Left kidney (tissue), 2 donors: ENCODE data around the gene ENTPD8. TPM values are rescaled to one million over a fixed set of nuclear protein-coding genes. Genes with fewer than 3 reads are reported as not detected.
"Not testable (repeated sequence)": the region's sequence is repeated elsewhere in the genome, so short reads cannot be mapped to it uniquely, and the experiment has no call there.

Experiments used
- DNase-seq: peaks from one replicate; pipeline ENCODE4 v3.0.0-alpha.2; 2013
- polyA plus RNA-seq: library from polyadenylated mRNA; unstranded; fragments of 120-200 nt; gene quantifications from one replicate; pipeline ENCODE4 v1.2.1, GENCODE V29; 2013; ENCODE audit not compliant: insufficient read length

The ENTPD8 gene
- polyA plus RNA-seq, 1 donor = 0.33 TPM

DNA sequence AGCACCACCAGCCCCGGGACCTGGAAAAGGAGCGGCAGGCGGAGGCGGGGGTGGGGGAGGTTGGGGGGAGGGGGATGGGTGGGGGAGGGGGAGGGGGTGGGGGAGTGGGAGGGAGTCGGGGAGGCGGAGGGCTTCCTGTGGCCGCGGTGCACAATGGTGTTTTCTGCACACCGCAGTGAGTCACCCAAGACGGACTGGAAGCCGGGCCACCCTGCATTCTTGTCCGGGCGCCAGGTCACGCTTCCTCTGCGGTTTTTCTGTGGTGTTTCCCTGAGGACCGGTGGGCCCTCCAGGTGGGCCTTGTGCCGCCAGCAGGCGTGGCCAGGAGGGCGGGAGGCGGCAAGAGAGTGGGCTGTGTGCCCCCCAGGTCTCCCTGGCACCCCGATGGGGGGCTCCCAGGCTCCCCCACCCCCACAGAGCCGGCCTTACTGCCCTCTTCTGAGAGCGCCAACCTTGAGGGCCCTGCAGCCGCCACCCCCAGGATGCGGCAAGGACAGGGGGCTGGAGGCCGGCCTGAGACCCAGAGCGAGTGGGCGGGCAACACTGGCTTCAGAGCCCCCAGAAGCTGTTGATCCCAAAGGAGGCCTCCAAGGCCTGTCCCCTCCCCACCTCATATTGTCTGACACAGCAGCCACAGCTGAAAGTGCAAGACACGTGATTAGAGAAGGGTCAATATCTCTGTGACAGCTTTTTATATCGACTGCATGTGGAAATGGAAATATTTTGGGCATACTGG lies 29.3 kb downstream of the ENTPD8 start:
- no peak for DNase-seq

DNA sequence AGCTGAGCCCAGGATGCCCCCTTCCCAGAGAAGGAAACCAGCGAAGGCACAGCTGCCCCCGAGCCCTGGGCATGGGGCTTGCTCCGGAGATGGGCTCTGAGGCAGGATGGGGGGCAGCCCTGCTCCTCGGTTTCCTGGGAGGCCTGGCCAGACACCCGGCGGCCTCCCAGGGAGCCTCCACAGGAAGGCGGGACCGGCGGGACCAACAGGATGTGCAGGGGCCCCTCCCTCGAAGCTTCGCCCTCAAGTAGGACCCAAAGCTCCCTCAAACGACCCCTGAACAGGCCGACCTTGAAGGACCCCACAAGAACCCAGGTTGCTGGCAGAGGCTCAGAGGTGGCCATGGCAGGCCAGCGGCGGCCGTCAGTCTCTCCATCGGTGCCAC lies 29.9 kb downstream of the ENTPD8 start:
- no peak for DNase-seq

DNA sequence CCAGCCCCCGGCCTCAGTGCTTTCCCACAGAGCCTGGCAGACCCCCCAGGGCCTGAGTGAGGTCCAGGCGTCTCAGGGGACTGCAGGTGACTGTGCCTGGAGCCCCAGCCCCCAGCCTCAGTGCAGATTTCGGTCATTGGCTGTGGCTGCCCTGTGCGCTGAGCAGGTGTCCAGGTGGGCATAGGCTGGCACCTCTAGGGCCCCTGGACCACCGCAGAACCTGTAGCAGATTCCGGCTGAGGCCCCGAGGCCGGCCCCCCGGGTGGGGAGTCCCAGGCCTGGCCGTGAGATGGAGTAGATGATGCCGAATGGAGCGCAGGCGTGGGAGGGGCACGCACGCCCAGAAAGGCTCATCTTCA lies 30.3 kb downstream of the ENTPD8 start:
- DNase-seq = no peak

DNA sequence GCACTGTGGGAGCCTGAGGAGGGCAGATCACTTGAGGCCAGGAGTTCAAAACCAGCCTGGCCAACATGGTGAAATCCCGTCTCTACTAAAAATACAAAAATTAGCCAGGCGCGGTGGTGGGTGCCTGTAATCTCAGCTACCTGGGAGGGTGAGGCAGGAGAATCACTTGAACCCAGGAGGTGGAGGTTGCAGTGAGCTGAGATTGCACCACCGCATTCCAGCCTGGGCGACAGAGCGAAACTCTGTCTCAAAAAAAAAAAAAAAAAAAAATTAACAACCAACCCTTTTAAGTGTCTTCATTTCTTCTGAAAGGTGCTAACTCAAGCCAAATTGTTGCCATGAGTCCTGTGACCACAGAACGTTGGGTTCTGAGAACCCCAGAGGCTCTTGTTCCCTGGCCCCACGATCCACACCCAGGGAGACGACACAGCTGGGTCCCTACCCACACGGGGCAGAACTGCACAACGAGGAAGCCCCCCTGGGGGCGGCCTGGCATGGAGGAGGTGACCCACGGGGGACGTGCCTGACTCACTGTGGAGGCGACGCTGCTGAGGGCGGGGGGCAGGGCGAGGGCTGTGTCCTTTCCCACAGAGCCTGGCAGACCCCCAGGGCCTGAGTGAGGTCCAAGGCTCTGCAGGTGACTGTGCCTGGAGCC lies 30.8 kb downstream of the ENTPD8 start:
- not testable (repeated sequence) for DNase-seq

GRCh38 chr9:137409515-137409914 lies 31.6 kb downstream of the ENTPD8 start:
- no peak for DNase-seq

DNA sequence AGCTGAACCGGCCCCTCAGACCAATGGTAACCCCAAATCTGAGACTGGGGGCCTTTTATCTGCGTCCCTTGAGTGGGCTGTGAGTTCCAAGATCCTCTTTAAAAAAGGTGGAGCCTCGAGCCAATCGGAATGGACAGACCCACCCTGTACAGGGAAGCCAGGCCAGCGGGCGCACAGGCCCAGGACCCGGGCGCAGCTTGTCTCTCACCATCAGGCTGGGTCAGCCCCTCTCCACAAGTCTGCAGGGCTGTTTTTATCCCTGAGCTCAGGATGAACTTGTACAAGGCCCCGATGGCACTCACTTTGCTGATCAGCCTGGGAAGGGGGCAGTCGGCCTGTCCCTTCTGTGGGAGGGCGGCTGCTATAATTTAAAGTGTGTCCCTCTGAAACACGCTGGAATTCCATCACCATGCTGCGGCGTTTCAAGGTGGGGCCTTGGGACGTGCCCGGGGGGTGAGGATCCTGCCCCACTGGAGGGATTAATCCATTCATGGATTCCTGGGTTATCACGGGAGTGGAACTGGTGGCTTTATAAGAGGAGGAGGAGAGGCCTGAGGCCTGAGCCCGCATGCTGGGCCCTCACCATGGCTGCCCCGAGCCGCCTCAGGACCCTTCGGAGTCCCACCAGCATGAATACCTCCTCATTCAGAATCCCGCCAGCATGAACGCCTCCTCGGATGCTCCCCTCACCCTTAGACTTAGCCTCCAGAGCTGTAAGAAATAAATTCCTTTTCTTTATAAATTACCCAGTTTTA lies 32.3 kb downstream of the ENTPD8 start:
- DNase-seq = no peak

DNA sequence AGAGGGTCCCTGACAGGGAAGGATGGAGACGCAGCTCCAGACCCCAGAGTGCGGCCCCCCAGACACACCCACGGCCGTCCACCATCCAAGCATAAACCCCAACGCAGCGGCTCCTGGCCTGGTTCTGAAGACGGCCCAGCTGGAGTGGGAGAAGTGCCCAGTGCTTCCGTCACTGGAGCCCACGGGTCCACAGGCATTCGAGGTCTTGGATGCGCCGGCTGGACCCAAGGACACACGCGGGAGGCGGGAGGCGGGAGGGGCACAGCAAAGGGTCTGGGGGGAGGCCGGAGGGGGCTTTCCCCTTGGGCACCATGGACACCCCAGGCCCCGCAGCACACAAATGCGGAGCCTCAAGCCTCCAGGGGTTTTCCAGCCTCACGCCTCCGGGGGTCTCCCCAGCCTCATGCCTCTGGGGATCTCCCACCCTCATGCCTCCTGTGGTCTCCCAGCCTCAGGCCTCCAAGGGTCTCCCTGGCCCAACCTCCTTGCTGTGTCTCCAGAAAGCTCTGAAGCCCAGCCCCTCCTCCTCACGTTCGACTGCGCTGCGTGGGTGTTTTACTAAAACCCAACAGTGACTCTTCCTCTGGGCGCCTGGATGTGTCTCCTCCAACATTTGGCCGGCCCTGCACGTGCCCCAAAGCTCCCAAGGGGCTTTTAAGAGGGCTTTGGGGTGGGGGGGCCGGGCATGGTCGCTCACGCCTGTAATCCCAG lies 33.4 kb downstream of the ENTPD8 start:
- no peak for DNase-seq

- DNase-seq = peak; percentile 75
Measured at GRCh38 chr9:137406876-137407589, 34.1 kb downstream of the ENTPD8 start.

- no peak for DNase-seq
Measured at GRCh38 chr9:137406085-137406760, 34.9 kb downstream of the ENTPD8 start.

DNA sequence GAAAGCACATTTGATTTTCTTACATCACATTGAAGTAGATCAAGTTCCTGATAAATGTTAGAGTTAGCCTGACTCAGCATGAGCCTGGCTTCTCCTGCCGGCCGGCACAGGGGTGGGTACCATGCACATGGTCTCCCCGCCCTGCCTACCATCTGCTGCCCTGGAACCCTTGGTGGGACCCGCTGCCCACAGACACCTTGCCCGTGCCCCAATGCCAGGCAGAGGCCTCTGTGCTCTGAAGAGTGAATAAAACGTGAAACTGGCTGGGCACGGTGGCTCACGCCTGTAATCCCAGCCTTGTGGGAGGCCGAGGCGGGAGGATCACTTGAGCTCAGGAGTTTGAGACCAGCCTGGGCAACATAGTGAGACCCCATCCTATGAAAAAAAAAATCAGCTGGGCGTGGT lies 35.5 kb downstream of the ENTPD8 start:
- DNase-seq = no peak

- no peak for DNase-seq
Measured at GRCh38 chr9:137404961-137405567, 36.1 kb downstream of the ENTPD8 start.

DNA sequence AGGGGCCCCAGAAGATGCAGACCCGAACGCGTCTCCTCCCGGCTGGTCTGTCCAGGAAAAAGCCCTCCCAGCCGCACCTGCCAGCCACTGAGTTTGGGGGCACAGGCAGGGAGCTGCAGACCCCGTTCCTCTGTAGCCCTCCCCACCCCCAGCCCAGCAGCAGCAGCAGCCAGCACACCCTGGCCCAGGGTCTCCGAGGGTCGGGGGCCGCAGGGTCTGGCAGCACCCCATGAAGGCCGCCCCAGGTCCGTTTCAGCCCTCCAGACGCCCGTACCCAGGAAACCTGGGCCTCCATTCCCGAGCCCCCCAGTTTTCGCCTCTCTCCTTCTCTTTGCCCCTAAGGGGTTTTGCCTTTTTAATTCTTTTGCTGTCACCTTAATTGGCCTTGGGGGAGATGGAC lies 37.9 kb downstream of the ENTPD8 start:
- no peak for DNase-seq

- no peak for DNase-seq
Measured at GRCh38 chr9:137402746-137403145, 38.4 kb downstream of the ENTPD8 start.

DNA sequence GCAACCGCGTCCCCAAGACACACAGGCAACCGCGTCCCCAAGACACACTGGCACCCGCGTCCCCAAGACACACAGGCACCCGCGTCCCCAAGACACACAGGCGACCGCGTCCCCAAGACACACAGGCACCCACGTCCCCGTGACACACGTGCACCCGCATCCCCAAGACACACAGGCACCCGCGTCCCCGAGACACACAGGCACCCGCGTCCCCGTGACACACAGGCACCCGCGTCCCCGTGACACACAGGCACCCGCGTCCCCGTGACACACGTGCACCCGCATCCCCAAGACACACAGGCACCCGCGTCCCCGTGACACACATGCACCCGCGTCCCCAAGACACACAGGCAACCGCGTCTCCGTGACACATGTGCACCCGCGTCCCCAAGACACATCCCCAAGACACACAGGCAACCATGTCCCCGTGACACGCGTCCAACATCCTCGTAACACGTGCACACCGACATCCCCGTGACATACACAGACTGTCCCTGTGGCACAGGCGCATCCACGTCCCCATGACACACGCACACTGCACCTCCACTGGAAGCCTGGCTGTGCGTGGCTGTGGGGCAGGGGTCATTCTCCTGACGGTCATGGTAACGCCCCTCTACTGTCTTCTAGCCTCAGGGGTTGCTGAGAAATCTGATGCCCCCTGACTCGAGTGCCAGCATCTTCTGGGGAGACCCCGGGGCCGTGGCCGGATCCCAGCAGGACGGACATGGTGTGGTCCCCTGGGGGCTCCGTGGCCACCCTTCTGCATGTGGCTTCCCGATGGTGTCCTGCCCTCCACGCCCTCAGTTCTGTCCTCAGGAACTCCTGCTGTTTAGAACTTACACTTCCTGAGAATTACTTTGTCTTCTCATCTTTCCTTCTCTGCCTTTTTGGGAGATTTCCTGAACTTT lies 42.3 kb downstream of the ENTPD8 start:
- no peak for DNase-seq

GRCh38 chr9:137397675-137398423 lies 43.3 kb downstream of the ENTPD8 start:
- DNase-seq = no peak

DNA sequence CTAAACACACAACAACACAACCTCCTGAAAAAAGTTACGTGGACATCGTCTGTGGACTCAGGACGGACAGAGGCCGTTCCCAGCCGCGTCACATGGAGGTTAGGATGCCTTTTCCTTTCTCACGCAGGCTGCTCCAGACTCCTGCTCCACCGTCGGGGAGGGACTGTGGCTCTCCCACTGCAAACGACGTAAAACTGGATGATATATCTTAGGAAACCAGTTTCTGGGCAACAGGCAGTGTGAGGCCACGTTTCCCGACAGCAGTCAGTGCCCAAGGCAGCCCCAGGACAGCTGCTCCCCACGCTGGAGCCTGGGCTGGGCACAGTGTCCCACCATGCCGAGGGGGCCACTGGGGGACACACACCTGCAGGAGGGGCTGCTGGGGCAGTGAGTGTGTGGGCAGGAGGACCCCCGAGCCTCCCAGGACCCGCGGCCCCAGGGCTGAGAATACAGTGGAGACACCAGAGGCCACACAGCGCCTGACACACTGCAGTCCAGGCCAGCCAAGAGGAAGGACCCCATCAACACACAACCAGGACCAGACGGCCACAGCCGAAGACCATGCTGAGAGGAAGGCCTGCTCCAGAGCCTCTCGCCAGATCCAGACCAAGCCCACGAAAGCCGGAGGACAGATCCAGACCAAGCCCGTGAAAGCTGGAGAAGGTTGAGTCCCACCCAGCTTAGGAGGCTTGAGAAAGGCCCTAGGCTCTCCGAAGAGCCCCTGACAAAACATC lies 44.4 kb downstream of the ENTPD8 start:
- no peak for DNase-seq

GRCh38 chr9:137396227-137396626 lies 44.9 kb downstream of the ENTPD8 start:
- DNase-seq = no peak

GRCh38 chr9:137395666-137396010 lies 45.5 kb downstream of the ENTPD8 start:
- no peak for DNase-seq
